Activated CD4-positive, CD25-positive, alpha-beta regulatory T cell treated with anti-CD3 and anti-CD28 coated beads, Interleukin-2, amount 50 U/mL, for 72 hours (primary cell): Measurements from ENCODE around the gene TBATA.
"Not testable (repeated sequence)": the region's sequence is repeated elsewhere in the genome, so short reads cannot be mapped to it uniquely, and the experiment has no call there.

ENCODE experiments used
- DNase-seq: peaks from one replicate; pipeline ENCODE4 v3.0.0; 2021

TBATA gene

GRCh38 chr10:70777063-70777875 lies 7.9 kb downstream of the TBATA start:
- DNase-seq, result peak; percentile 26

GRCh38 chr10:70776455-70777005 lies 8.6 kb downstream of the TBATA start:
- peak; percentile 21 for DNase-seq

DNA sequence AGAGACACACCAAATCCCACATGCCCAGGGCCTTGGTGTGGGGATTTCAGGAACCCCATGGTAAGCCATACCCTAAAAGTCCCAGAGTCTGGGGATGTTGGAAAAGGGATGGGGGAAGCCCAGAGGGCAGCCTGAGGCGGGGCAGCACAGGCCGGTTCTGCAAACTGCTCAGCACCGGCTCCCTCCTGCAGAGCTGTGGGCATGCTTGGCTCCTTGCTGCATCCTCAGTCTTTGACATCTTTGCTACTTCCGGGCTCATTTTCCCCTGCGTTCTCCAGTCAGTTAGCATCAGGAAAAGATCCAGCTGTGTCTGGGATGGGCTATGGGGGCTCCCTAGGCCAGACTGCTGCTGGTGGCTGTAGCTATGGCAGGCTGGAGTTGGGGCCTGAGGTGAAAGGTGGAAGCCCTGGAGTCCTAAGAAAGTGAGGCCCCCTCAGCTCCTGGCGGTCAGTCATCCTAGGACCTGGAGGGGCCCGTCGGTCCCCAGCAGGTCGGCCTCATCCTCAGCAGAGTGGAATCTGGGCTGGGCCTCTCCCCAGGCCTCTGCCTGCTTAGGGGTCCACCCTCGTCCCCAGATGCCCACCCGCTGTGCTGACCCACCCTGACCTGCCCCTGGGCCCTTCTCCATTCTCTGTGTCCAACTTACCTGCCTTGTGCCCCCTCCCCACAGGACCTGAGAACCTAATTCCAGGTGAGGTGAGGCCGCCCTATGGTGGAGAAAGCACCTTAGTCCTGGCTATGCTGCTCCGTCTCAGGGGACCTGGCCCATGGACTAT lies 9.3 kb downstream of the TBATA start:
- peak; percentile 25 for DNase-seq

DNA sequence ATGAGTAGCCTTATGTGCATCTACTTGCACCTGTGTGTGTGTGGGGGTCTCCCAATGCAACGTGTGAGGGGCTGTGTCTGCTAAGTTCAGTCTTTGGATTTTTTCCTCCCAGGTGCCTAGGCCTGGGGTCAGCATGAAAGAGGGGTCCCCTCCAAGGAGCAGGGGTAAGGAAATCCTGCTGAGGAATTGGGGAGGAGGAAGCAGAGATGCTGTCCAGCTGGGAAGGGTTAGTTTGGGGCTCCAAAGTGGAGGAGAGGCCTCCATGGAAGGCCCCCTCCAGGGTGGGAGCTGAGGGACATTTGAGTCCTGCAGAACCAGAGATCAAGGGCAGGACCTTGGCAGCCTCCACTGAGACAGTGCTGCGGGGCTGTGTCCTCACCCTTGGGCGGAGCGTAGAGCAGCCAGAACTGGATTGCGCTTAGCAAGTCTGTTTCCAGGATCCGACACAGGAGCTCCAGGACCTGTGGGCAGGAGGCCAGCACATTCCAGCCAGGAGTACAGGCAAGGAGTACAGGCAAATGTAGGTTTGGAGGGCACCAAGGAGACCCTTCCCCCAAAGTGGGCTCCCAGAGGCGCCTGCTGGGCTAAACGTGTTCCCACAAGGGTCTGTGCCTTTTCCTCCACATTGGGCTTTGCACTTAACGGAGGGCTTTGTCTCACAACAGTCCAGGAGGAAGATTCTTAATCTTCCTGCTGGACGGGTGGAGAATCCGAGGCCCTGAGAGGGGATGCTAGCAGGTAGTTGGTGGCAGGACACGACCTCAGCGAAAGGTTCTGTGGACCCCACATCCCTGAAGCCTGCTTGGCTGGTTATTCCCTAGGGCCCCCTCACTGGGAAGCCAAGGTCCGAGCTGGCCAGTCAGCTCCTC lies 10.1 kb downstream of the TBATA start:
- DNase-seq, result peak; percentile 12

GRCh38 chr10:70773965-70774809 lies 11.0 kb downstream of the TBATA start:
- peak; percentile 17 for DNase-seq

DNA sequence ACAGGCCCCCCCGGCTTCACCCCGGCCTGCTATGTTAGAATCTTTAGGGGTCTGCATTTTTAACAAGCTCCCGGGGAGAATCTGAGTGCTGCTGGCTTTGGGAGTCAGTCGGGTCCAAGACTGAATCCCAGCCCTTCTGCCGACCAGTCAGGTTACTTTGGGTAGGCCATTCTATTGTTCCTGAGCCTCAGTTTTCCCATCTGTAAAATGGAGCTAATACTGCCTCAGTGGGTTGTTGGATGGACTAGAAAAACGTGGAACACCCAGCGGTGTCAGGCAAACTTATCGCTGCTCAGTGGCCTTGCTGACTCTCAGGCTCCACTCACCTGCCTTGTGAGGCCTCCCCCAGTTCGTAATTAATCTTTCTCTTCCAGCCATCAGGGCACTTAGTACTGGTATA lies 11.7 kb downstream of the TBATA start:
- DNase-seq, result no peak

GRCh38 chr10:70772627-70773026 lies 12.6 kb downstream of the TBATA start:
- DNase-seq, result peak; percentile 12

GRCh38 chr10:70771311-70772194 lies 13.6 kb downstream of the TBATA start:
- DNase-seq, result peak; percentile 12

DNA sequence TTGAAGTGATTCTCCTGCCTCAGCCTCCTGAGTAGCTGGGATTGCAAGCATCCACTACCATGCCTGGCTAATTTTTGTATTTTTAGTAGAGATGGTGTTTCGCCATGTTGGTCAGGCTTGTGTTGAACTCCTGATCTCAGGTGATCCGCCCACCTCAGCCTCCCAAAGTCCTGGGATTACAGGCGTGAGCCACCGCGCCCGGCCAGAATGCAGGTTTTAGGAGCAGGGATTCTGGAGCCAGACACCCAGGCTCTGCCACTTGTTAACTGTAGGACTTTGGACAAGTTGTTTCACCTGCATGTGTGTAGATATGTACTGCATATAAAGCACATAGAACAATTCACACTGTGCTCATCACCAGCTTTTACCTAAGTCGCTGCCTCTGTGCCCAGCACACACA lies 14.7 kb downstream of the TBATA start:
- peak; percentile 3 for DNase-seq

DNA sequence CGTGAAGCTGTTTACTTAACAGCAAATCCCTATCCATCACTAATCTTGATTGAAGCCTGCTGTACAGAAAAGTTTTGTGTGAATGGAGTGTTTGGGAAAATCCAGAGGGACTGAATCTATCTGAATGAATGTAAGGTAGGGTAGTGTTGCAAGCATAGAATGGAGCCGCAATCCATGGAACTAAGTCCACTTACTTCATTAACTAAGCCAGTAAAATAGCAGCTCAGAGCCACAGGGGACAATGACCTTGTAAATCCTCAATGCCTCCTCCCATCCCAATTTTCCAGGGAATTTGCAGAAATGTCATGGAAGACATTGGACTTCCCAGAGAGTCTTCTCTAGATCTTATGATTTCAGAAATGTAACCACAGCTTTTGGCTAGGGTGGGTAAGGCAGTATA lies 15.2 kb downstream of the TBATA start:
- DNase-seq, result no peak

DNA sequence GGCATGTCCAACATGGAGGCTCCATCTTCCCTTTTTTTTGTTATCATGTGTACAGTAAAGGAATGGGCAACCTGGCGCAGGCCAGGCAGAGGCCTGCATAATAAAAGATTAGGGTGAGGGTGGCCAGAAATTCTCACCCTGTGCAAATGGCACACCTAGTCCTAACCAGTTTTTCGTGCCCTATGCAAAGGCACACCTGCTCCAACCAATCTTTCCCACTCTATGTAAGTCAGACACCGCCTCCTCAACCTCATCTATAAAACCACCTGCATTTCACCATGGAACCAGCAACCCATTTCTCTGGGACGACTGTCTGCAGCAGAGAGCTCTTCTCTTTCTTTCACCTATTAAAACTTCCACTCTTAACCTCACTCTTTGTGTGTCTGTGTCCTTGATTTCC lies 16.1 kb downstream of the TBATA start:
- peak; percentile 9 for DNase-seq

DNA sequence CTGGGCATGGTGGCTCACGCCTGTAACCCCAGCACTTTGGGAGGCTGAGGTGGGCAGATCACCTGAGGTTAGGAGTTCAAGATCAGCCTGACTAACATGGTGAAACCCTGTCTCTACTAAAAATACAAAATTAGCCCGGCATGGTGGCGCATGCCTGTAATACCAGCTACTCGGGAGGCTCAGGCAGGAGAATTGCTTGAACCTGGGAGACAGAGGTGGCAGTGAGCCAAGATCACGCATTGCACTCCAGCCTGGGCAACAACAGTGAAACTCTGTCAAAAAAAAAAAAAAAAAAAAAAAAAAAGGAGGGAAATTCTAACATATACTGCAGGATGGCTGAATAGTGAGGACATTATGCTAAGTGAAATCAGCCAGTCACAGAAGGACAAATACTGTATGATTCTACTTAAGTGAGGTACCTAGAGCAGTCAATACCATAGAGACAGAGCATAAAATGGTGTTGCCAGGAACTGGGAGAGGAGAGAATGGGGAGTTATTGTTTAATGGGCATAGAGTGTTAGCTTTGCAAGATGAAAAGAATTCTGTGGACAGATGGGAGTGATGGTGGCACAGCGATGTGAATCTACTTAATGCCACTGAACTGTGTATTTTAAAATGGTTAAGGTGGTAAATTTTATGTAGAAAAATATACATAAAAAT lies 17.0 kb downstream of the TBATA start:
- not testable (repeated sequence) for DNase-seq

GRCh38 chr10:70765794-70766594 lies 19.2 kb downstream of the TBATA start:
- peak; percentile 17 for DNase-seq

- no peak for DNase-seq
Measured at GRCh38 chr10:70763567-70763966, 21.6 kb downstream of the TBATA start.

- DNase-seq, result no peak
Measured at GRCh38 chr10:70762441-70763175, 22.6 kb downstream of the TBATA start.

GRCh38 chr10:70761727-70762350 lies 23.3 kb downstream of the TBATA start:
- DNase-seq, result no peak

DNA sequence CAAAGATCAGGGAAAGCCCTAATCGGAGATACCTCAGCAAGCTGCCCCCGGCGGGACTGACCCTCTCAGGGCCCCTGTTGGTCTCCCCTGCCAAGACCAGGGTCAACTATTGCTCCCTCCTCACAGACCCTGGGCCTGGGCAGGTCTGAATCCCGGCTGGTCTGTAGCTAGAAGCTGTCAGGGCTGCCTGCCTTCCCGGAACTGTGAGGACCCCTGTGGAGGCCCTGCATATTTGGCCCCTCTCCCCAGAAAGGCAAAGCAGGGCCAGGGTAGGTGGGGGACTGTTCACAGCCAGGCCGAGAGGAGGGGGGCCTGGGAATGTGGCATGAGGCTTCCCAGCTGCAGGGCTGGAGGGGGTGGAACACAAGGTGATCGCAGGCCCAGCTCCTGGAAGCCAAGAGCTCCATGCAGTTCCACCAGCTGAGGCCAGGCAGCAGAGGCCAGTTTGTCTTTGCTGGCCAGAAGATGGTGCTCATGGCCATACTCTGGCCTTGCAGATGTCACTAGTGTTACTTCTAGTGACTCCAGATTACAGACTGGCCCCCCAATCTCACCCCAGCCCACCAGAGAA lies 24.1 kb downstream of the TBATA start:
- no peak for DNase-seq

GRCh38 chr10:70760271-70760787 lies 24.8 kb downstream of the TBATA start:
- DNase-seq, result no peak
